GM23338 (cell line): Measurements from ENCODE around the gene SLC9C2. TPM values are rescaled to one million over a fixed set of nuclear protein-coding genes. Genes with fewer than 3 reads are reported as not detected.

Experiments
- ATAC-seq: fragments of 200-7000 bp; cut with Tn5 transposase; 3 replicates; pipeline ENCODE4 v1.9.1; 2020
- DNase-seq: peaks from one replicate; pipeline ENCODE4 v3.0.0-alpha.2; 2015; ENCODE audit warnings: low spot score
- H2AFZ ChIP-seq: fragments of 200-600 bp; sonication (generic); 2 replicates; pipeline ENCODE4 v1.8.0; 2016; ENCODE audit warnings: antibody characterized with exemption, mild to moderate bottlenecking, moderate library complexity
- H3F3A ChIP-seq: fragments of 200-600 bp; sonication (generic); replicated peaks from 2 replicates; pipeline ENCODE4 v1.8.0; 2017; ENCODE audit warnings: antibody characterized with exemption, mixed run types, low read depth
- H3K27ac ChIP-seq: fragments of 200-600 bp; sonication (generic); 2 replicates; pipeline ENCODE4 v1.6.1; 2016; ENCODE audit warnings: low read depth
- H3K27me3 ChIP-seq: fragments of 200-600 bp; sonication (generic); 2 replicates; pipeline ENCODE4 v1.8.0; 2016; ENCODE audit warnings: mild to moderate bottlenecking, mixed run types, moderate library complexity; ENCODE audit not compliant: insufficient read depth
- H3K36me3 ChIP-seq: fragments of 200-600 bp; sonication (generic); 2 replicates; pipeline ENCODE4 v1.8.0; 2016; ENCODE audit warnings: mild to moderate bottlenecking; ENCODE audit not compliant: insufficient read depth
- H3K4me1 ChIP-seq: fragments of 200-600 bp; sonication (generic); 2 replicates; pipeline ENCODE4 v1.8.0; 2016; ENCODE audit warnings: mild to moderate bottlenecking, moderate library complexity; ENCODE audit not compliant: insufficient read depth
- H3K4me2 ChIP-seq: fragments of 200-600 bp; sonication (generic); 2 replicates; pipeline ENCODE4 v1.7.1; 2017; ENCODE audit warnings: mixed run types
- H3K4me3 ChIP-seq: fragments of 200-600 bp; sonication (generic); 2 replicates; pipeline ENCODE4 v1.6.1; 2016; ENCODE audit warnings: mixed run types
- H3K79me2 ChIP-seq: fragments of 200-600 bp; sonication (generic); replicated peaks from 2 replicates; pipeline ENCODE4 v1.8.0; 2017; ENCODE audit warnings: mild to moderate bottlenecking; ENCODE audit not compliant: insufficient read depth
- H3K9me2 ChIP-seq: fragments of 200-600 bp; sonication (generic); 2 replicates; pipeline ENCODE4 v1.8.0; 2017; ENCODE audit not compliant: insufficient read depth
- H4K20me1 ChIP-seq: fragments of 200-600 bp; sonication (generic); replicated peaks from 2 replicates; pipeline ENCODE4 v1.8.0; 2017; ENCODE audit warnings: mild to moderate bottlenecking; ENCODE audit not compliant: insufficient read depth
- H3K27ac Mint-ChIP-seq: 2 replicates; pipeline ENCODE4 v1.8.0; 2020; ENCODE audit warnings: inconsistent platforms, mild to moderate bottlenecking, moderate library complexity, mixed read lengths
- H3K27me3 Mint-ChIP-seq: 3 replicates; pipeline ENCODE4 v1.8.0; 2022; ENCODE audit warnings: low read depth, mild to moderate bottlenecking, moderate library complexity, mixed read lengths, inconsistent platforms; ENCODE audit not compliant: insufficient read depth, poor library complexity
- H3K36me3 Mint-ChIP-seq: 3 replicates; pipeline ENCODE4 v1.8.0; 2021; ENCODE audit warnings: low read depth, mild to moderate bottlenecking, inconsistent platforms, moderate library complexity, mixed read lengths
- H3K4me1 Mint-ChIP-seq: 3 replicates; pipeline ENCODE4 v1.8.0; 2020; ENCODE audit warnings: mild to moderate bottlenecking, inconsistent platforms, mixed read lengths
- H3K4me3 Mint-ChIP-seq: 3 replicates; pipeline ENCODE4 v1.8.0; 2021; ENCODE audit warnings: moderate library complexity, mild to moderate bottlenecking, inconsistent platforms, mixed read lengths
- H3K9me3 Mint-ChIP-seq: 3 replicates; pipeline ENCODE4 v1.8.0; 2020; ENCODE audit warnings: moderate library complexity, mild to moderate bottlenecking, inconsistent platforms, mixed read lengths
- CREB1 ChIP-seq: fragments of 250-450 bp; sonication (Bioruptor Pico); IDR thresholded peaks from 2 replicates; pipeline ENCODE4 v1.5.0; 2020; ENCODE audit warnings: low read depth, mild to moderate bottlenecking, moderate library complexity
- EZH2phosphoT487 ChIP-seq: fragments of 200-600 bp; sonication (generic); IDR thresholded peaks from one replicate; pipeline ENCODE4 v1.8.1; 2018; ENCODE audit warnings: antibody characterized with exemption; ENCODE audit not compliant: unreplicated experiment
- NANOG ChIP-seq: IDR thresholded peaks from 2 replicates; pipeline ENCODE4 v1.6.1; 2016; ENCODE audit warnings: antibody characterized with exemption, borderline replicate concordance
- polyA plus RNA-seq: library from polyadenylated mRNA; unstranded; fragments of >200 nt; fragmentation: Nextera tagmentation; extraction: Ambion mirVana; gene quantifications from 2 replicates; pipeline ENCODE4 v1.2.1, GENCODE V29; 2016
- total RNA-seq: library from RNA; depleted of rRNA; stranded (reverse); fragments of >200 nt; shearing (Covaris generic); gene quantifications from 2 replicates; pipeline ENCODE4 v1.2.3, GENCODE V29; 2014
- TF ChIP-seq, protein P1 (sequence below): IDR thresholded peaks from one replicate; pipeline ENCODE4 v1.6.1; 2018; ENCODE audit warnings: antibody characterized with exemption; ENCODE audit not compliant: unreplicated experiment
- TF ChIP-seq, protein P2 (sequence below), 2 experiments: fragments of 200-600 bp in 1 of 2; sonication (generic) in 1 of 2; conservative IDR thresholded peaks; 2 replicates each; pipeline versions ENCODE4 v1.5.1 to v1.6.1; 2016 to 2017; ENCODE audit warnings: antibody characterized with exemption in 2 of 2, low read depth in 2 of 2, mild to moderate bottlenecking in 2 of 2, moderate library complexity in 1 of 2
- TF ChIP-seq, protein P3 (sequence below): IDR thresholded peaks from 2 replicates; pipeline ENCODE4 v1.6.1; 2016; ENCODE audit warnings: antibody characterized with exemption

The SLC9C2 gene
- total and polyA plus RNA-seq, 2 experiments from 2014 or later: not detected

DNA sequence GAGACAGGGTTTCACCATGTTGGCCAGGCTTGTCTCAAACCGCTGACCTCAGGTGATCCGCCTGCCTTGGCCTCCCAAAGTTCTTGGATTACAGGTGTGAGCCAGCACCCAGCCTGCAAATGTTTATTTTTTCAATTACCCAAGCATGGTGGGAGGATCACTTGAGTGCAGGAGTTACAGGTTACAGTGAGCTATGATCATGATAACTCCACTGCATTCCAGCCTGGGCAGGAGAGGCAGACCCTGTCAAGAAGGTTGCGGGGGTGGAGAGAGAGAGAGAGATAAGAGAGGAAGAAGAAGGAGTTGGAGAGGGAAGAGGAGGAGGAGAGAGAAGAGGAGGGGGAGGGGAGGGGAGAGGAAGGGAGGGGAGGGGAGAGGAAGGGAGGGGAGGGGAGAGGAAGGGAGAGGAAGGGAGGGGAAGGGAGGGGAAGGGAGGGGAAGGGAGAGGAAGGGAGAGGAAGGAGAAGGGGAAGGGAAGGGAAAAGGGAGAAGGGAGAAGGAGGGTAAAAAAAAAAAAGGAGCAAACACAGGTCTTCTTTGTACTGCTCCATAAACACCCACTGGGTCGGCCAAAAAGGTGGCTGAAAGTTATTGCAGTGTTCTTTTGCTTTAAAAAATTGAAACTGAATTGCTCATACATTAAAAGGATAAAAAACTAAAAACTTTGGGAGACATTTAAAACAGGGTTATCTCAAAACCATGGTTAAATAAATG lies 5.8 kb upstream of the SLC9C2 start:
- Mint-ChIP-seq H3K27ac (no peak overlapping the region), H3K4me3 (no peak overlapping the region), H3K4me1 (no peaks in the 10 kb centered on the region), H3K27me3 (peaks cover 2% of the 10 kb centered on the region), H3K9me3 (peaks cover 20% of the 10 kb centered on the region), H3K36me3 (peaks cover 15% of the 10 kb centered on the region)
- Histone ChIP-seq H3K4me1 (no peaks in the 10 kb centered on the region), H2AFZ (no peak overlapping the region), H3K79me2 (no peaks in the 10 kb centered on the region), H3K27ac (no peak overlapping the region), H3K36me3 (peaks cover 3% of the 10 kb centered on the region), H3K27me3 (no peaks in the 10 kb centered on the region), H4K20me1 (no peaks in the 10 kb centered on the region), H3K4me3 (no peak overlapping the region), H3K9me2 (peaks cover 4% of the 10 kb centered on the region; the same call in 1 of the 2 replicates), H3K4me2 (no peak overlapping the region), H3F3A (no peaks in the 10 kb centered on the region)
- ATAC-seq (no peak), DNase-seq (no peak)
- TF ChIP-seq NANOG (no peak), EZH2phosphoT487 (no peak), CREB1 (no peak)
- TF ChIP-seq, protein P1, sequence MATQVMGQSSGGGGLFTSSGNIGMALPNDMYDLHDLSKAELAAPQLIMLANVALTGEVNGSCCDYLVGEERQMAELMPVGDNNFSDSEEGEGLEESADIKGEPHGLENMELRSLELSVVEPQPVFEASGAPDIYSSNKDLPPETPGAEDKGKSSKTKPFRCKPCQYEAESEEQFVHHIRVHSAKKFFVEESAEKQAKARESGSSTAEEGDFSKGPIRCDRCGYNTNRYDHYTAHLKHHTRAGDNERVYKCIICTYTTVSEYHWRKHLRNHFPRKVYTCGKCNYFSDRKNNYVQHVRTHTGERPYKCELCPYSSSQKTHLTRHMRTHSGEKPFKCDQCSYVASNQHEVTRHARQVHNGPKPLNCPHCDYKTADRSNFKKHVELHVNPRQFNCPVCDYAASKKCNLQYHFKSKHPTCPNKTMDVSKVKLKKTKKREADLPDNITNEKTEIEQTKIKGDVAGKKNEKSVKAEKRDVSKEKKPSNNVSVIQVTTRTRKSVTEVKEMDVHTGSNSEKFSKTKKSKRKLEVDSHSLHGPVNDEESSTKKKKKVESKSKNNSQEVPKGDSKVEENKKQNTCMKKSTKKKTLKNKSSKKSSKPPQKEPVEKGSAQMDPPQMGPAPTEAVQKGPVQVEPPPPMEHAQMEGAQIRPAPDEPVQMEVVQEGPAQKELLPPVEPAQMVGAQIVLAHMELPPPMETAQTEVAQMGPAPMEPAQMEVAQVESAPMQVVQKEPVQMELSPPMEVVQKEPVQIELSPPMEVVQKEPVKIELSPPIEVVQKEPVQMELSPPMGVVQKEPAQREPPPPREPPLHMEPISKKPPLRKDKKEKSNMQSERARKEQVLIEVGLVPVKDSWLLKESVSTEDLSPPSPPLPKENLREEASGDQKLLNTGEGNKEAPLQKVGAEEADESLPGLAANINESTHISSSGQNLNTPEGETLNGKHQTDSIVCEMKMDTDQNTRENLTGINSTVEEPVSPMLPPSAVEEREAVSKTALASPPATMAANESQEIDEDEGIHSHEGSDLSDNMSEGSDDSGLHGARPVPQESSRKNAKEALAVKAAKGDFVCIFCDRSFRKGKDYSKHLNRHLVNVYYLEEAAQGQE: no peak
- TF ChIP-seq, protein P2, sequence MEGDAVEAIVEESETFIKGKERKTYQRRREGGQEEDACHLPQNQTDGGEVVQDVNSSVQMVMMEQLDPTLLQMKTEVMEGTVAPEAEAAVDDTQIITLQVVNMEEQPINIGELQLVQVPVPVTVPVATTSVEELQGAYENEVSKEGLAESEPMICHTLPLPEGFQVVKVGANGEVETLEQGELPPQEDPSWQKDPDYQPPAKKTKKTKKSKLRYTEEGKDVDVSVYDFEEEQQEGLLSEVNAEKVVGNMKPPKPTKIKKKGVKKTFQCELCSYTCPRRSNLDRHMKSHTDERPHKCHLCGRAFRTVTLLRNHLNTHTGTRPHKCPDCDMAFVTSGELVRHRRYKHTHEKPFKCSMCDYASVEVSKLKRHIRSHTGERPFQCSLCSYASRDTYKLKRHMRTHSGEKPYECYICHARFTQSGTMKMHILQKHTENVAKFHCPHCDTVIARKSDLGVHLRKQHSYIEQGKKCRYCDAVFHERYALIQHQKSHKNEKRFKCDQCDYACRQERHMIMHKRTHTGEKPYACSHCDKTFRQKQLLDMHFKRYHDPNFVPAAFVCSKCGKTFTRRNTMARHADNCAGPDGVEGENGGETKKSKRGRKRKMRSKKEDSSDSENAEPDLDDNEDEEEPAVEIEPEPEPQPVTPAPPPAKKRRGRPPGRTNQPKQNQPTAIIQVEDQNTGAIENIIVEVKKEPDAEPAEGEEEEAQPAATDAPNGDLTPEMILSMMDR (conservative IDR thresholded peaks at IDR 0.05; ENCODE audit: low read depth in 2 of 2): no peak
- TF ChIP-seq, protein P3, sequence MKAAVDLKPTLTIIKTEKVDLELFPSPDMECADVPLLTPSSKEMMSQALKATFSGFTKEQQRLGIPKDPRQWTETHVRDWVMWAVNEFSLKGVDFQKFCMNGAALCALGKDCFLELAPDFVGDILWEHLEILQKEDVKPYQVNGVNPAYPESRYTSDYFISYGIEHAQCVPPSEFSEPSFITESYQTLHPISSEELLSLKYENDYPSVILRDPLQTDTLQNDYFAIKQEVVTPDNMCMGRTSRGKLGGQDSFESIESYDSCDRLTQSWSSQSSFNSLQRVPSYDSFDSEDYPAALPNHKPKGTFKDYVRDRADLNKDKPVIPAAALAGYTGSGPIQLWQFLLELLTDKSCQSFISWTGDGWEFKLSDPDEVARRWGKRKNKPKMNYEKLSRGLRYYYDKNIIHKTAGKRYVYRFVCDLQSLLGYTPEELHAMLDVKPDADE: no peak

DNA sequence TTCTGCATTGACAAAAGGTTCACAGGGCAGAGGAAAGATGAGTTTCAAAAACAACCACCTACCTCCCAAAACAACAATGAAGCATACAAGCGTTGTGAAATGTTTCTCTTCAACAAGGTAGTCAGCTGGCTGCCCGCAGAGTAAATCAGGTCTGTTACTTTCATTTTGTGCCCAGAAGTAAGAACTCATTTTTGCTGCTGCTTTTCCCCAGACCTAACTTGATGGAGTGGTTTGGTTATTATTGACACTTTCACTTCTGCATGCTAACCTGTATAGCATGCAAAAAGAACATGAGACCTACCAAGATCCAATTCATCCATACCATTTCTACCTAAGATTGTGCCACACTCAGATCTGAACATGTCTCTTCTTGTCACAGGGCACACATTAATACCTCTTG lies 1.3 kb downstream of the SLC9C2 start:
- Mint-ChIP-seq H3K27me3 (peaks cover 2% of the 10 kb centered on the region), H3K9me3 (no peaks in the 10 kb centered on the region), H3K27ac (no peak overlapping the region), H3K4me3 (no peak overlapping the region), H3K4me1 (no peaks in the 10 kb centered on the region), H3K36me3 (no peaks in the 10 kb centered on the region)
- H4K20me1 ChIP-seq: no peaks in the 10 kb centered on the region
- ATAC-seq (no peak), DNase-seq (no peak)
- H3K4me1 ChIP-seq: no peaks in the 10 kb centered on the region
- no peak for TF ChIP-seq CREB1
- H3K9me2 ChIP-seq: peaks cover 4% of the 10 kb centered on the region; the same call in 1 of the 2 replicates
- no peaks in the 10 kb centered on the region for H3K79me2 ChIP-seq
- H3K27ac ChIP-seq: no peak overlapping the region
- H3K4me2 ChIP-seq: no peak overlapping the region
- H3K27me3 ChIP-seq: no peaks in the 10 kb centered on the region
- H3K36me3 ChIP-seq: no peaks in the 10 kb centered on the region
- no peaks in the 10 kb centered on the region for H3F3A ChIP-seq
- no peak overlapping the region for H3K4me3 ChIP-seq
- H2AFZ ChIP-seq: peak overlapping the region; percentile 44; the same call in 1 of the 2 replicates
